ENCODE measurements around the gene TTC23.

TTC23 gene

DNA sequence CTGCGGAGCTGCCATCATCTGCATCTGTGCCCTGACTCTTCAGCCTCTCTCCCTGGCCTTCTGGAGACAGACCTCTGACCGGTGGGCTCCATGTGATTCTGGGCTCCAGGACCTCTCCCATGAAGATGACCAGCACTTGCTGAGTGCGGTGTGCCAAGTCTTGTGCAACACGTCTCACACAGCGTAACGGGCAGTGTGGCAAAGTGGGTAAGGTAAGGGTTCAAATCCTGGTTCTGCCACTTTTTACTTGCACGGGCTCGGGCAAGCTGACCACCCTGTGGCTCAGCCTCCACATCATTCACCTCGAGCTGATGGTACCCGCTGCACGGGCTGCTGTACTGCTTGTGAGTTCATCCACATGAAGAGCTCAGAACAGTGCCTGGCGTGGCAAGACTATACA lies 151.0 kb downstream of the TTC23 start:
- TF ChIP-seq TAF1 (IDR thresholded peaks at IDR 0.05; ENCODE audit: borderline replicate concordance, insufficient read depth, low read length) (no peak), SIN3A (IDR thresholded peaks at IDR 0.05; ENCODE audit: borderline replicate concordance, insufficient read depth, low read length) (no peak)

DNA sequence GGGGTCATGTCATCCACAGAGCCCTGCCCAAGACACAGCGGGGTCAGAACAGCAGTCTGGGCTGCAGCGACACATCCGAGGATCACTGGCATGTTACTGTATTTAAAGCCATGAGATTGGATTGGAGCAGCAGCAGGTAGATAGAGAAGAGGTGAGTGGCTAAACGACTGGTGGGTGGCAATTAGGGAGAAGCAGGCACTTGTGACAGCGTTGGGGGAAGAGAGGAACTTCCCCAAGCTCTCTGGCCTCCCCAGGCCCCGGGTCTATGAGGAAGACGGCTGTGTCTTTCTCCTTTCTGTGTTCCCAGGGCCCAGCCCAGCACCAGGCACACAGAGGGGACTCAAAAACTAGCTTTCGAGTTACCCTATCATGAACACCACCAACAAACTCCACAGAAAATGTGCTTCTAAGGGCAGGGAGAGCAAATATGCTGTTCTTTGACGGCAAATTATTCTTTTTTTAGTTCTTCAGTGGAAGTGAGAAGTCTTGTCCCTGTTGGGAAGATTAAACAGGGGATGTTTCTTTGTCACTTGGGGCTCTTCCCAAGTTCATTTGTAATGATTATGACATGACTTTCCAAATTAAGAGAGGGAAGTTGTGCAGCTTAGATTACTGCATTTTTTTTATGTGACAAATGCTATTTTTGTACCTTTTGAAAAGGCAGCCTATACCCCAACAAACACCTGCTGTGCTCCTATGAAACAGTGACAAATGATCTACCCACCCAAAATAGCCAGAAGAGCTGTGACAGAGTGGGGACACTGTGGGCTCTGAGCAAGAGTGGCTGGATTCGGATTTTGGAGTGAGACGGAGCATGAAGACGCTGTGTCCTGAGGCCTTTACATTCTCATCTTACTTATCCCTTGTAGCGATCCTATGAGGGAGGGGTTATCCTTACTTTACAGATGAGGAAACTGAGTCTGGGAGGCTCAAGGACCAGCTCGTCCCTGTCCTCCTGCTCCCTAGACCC lies 151.7 kb downstream of the TTC23 start:
- TF ChIP-seq POLR2AphosphoS5 (IDR thresholded peaks at IDR 0.05; ENCODE audit: low read depth, low read length) (no peak), REST (IDR thresholded peaks at IDR 0.05; ENCODE audit: insufficient read depth in 1 of 2, low read depth in 2 of 2, low read length in 2 of 2) (no peak), TAF1 (IDR thresholded peaks at IDR 0.05; ENCODE audit: borderline replicate concordance, insufficient read depth, low read length) (no peak), SIN3A (IDR thresholded peaks at IDR 0.05; ENCODE audit: borderline replicate concordance, insufficient read depth, low read length) (no peak), FOXP2 (optimal IDR thresholded peaks at IDR 0.05; ENCODE audit: borderline replicate concordance, extremely low read depth, extremely low read length, insufficient read depth) (no peak)

DNA sequence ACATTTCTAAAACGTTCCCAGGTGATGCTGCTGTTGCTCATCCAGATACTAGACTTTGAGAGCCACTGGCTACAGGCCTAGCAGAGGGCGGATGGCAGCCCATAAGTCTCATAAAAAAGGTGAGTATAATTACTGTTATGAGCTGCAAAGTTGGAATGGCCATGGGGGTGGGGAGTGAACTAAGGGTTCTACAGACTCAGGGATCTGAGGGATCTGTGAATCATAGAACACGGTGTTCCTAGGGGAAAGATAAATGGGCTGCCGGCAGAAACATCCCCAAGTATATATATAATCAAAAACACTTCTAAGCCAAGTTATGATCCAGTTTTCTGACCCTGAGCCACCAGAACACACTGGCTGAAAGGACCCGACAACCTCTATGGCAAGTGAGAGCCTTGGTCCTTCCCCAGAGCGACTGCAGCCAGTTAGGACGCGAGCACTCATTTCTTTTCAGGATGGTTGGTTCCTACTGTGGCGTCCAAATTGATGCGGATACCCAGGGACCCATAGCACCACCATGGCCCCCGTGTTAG lies 152.4 kb downstream of the TTC23 start:
- no peak for TF ChIP-seq REST (IDR thresholded peaks at IDR 0.05; ENCODE audit: insufficient read depth in 1 of 2, low read depth in 2 of 2, low read length in 2 of 2)
- no peak for TF ChIP-seq POLR2AphosphoS5 (IDR thresholded peaks at IDR 0.05; ENCODE audit: low read depth, low read length)
- no peak for TF ChIP-seq TAF1 (IDR thresholded peaks at IDR 0.05; ENCODE audit: borderline replicate concordance, insufficient read depth, low read length)
- no peak for TF ChIP-seq FOXP2 (optimal IDR thresholded peaks at IDR 0.05; ENCODE audit: borderline replicate concordance, extremely low read depth, extremely low read length, insufficient read depth)
- TF ChIP-seq SIN3A (IDR thresholded peaks at IDR 0.05; ENCODE audit: borderline replicate concordance, insufficient read depth, low read length), result no peak

DNA sequence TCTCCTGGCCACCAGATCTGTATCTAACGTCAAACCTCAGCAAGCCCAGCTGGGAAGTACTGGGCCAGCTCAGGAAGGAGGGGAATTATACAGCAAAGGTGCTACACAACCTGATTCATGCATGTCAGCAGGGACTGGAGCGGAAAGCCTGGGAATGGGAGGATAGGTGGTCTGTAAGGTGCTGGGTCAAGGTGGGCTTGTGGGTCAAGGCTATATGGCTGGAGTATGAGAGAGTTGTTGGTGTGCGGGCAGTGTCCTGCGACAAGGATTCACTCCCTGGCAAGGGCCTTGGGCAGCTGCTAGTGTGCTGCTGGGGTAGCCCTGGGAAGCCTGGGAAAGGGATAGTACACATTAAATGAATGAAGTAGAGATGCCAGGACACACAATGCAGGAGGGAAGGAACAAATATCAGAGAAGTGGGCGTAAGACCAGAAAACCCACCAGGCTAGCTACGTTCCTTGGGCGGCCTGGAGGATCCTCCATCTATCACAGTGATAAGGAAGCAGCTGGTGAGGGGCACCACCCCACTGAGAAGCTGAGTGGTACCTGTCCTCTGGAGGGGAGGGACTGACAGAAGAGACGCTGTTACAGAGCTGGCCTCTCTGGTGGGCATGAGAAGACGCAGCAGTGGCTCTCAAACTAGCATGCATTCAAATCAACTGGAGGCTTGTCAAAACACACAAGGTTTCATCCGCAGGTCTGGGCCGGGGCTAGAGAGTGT lies 153.0 kb downstream of the TTC23 start:
- TF ChIP-seq TAF1 (IDR thresholded peaks at IDR 0.05; ENCODE audit: borderline replicate concordance, insufficient read depth, low read length), result no peak
- no peak for TF ChIP-seq SIN3A (IDR thresholded peaks at IDR 0.05; ENCODE audit: borderline replicate concordance, insufficient read depth, low read length)
- no peak for TF ChIP-seq FOXP2 (optimal IDR thresholded peaks at IDR 0.05; ENCODE audit: borderline replicate concordance, extremely low read depth, extremely low read length, insufficient read depth)
- no peak for TF ChIP-seq REST (IDR thresholded peaks at IDR 0.05; ENCODE audit: insufficient read depth in 1 of 2, low read depth in 2 of 2, low read length in 2 of 2)
- TF ChIP-seq POLR2AphosphoS5 (IDR thresholded peaks at IDR 0.05; ENCODE audit: low read depth, low read length), result no peak

GRCh38 chr15:99095626-99096025 lies 153.8 kb downstream of the TTC23 start:
- no peak for TF ChIP-seq SIN3A (IDR thresholded peaks at IDR 0.05; ENCODE audit: borderline replicate concordance, insufficient read depth, low read length)
- no peak for TF ChIP-seq TAF1 (IDR thresholded peaks at IDR 0.05; ENCODE audit: borderline replicate concordance, insufficient read depth, low read length)
- TF ChIP-seq POLR2AphosphoS5 (IDR thresholded peaks at IDR 0.05; ENCODE audit: low read depth, low read length), result no peak
- no peak for TF ChIP-seq REST (IDR thresholded peaks at IDR 0.05; ENCODE audit: insufficient read depth in 1 of 2, low read depth in 2 of 2, low read length in 2 of 2)
- no peak for TF ChIP-seq FOXP2 (optimal IDR thresholded peaks at IDR 0.05; ENCODE audit: borderline replicate concordance, extremely low read depth, extremely low read length, insufficient read depth)

Data from PFSK-1 (cell line).